K562 (cell line): ENCODE data around the gene SOX6.

Source experiments
- ESRRB ChIP-seq: fragments of 250-450 bp; sonication (Bioruptor Pico); IDR thresholded peaks from 2 replicates; pipeline ENCODE4 v1.5.0; 2020; ENCODE audit warnings: mild to moderate bottlenecking, moderate library complexity, borderline replicate concordance
- RCOR1 ChIP-seq, 2 experiments: IDR thresholded peaks; 2 replicates each; pipeline ENCODE4 v1.6.1; 2012; ENCODE audit warnings: low read depth in 2 of 2, low read length in 2 of 2, borderline replicate concordance in 1 of 2, improper control_type of control experiment in 1 of 2
- SIN3A ChIP-seq, 2 experiments: fragments of 150-350 bp in 1 of 2; IDR thresholded peaks; 2 replicates each; pipeline ENCODE4 v1.6.1; 2011 to 2016; ENCODE audit warnings: borderline replicate concordance in 2 of 2, low read depth in 2 of 2, low read length in 2 of 2, mild to moderate bottlenecking in 2 of 2, moderate library complexity in 2 of 2; ENCODE audit not compliant: control insufficient read depth in 1 of 2
- ZFPM2 ChIP-seq: fragments of 250-450 bp; sonication (Bioruptor Pico); IDR thresholded peaks from 2 replicates; pipeline ENCODE4 v1.5.1; 2022; ENCODE audit warnings: mild to moderate bottlenecking
- ZNF133 ChIP-seq: fragments of 250-450 bp; sonication (Bioruptor Pico); IDR thresholded peaks from 2 replicates; pipeline ENCODE4 v1.4.0; 2020; ENCODE audit warnings: mild to moderate bottlenecking
- ZNF551 ChIP-seq: fragments of 250-450 bp; sonication (Bioruptor Pico); IDR thresholded peaks from 2 replicates; pipeline ENCODE4 v1.5.0; 2021; ENCODE audit warnings: mild to moderate bottlenecking, moderate library complexity
- ZNF695 ChIP-seq: fragments of 450-650 bp; formaldehyde crosslinking; IDR thresholded peaks from 2 replicates; pipeline ENCODE4 v1.4.0; 2020; ENCODE audit warnings: mild to moderate bottlenecking, moderate library complexity
- TF ChIP-seq, protein P1 (sequence below), 3 experiments: fragments of 200-800 bp in 1 of 3; fragments of 250-450 bp in 1 of 3; fragments of 450-650 bp in 1 of 3; sonication (Bioruptor Pico) in 1 of 3; sonication (Bioruptor generic) in 1 of 3; formaldehyde crosslinking in 1 of 3; IDR thresholded peaks; 2 replicates each; pipeline versions ENCODE4 v1.6.1 to v1.8.0; 2016 to 2022; ENCODE audit warnings: mild to moderate bottlenecking in 2 of 3, missing genetic modification characterization in 2 of 3, missing compliant biosample characterization in 1 of 3, moderate library complexity in 1 of 3
- TF ChIP-seq, protein P2 (sequence below), 3 experiments: IDR thresholded peaks in 2 of 3; conservative IDR thresholded peaks in 1 of 3; 2 replicates each; pipeline ENCODE4 v1.5.1; 2011 to 2012; ENCODE audit warnings: low read length in 3 of 3, mild to moderate bottlenecking in 3 of 3, control low read depth in 2 of 3, improper control_type of control experiment in 1 of 3, inconsistent platforms in 1 of 3, low read depth in 1 of 3, mixed read lengths in 1 of 3, moderate library complexity in 1 of 3; ENCODE audit not compliant: insufficient read depth in 2 of 3

DNA sequence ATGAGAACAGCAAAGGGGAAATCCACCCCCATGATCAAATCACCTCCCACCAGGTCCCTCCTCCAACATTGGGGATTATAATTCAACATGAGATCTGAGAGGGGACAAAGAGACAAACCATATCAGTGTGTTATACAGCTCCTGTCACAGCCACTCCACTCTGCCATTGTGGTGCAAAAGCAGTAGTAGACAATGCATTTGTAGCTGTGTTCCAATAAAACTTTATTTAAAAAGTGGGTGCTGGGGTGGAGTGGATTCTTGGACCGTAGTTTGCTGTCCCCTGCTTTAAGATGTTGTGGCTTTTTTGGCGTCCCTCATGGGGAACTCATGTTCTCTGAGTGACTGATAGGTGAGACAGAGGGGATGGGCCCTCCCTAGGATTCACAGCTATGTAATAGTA, 399.1 kb downstream of the SOX6 start:
- TF ChIP-seq, protein P1, sequence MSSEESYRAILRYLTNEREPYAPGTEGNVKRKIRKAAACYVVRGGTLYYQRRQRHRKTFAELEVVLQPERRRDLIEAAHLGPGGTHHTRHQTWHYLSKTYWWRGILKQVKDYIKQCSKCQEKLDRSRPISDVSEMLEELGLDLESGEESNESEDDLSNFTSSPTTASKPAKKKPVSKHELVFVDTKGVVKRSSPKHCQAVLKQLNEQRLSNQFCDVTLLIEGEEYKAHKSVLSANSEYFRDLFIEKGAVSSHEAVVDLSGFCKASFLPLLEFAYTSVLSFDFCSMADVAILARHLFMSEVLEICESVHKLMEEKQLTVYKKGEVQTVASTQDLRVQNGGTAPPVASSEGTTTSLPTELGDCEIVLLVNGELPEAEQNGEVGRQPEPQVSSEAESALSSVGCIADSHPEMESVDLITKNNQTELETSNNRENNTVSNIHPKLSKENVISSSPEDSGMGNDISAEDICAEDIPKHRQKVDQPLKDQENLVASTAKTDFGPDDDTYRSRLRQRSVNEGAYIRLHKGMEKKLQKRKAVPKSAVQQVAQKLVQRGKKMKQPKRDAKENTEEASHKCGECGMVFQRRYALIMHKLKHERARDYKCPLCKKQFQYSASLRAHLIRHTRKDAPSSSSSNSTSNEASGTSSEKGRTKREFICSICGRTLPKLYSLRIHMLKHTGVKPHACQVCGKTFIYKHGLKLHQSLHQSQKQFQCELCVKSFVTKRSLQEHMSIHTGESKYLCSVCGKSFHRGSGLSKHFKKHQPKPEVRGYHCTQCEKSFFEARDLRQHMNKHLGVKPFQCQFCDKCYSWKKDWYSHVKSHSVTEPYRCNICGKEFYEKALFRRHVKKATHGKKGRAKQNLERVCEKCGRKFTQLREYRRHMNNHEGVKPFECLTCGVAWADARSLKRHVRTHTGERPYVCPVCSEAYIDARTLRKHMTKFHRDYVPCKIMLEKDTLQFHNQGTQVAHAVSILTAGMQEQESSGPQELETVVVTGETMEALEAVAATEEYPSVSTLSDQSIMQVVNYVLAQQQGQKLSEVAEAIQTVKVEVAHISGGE (CRISPR knock-in tag; IDR thresholded peaks at IDR 0.05): no peak
- no peak for TF ChIP-seq ZFPM2 (CRISPR knock-in tag)
- TF ChIP-seq ZNF133 (CRISPR knock-in tag): no peak
- TF ChIP-seq SIN3A (IDR thresholded peaks at IDR 0.05; ENCODE audit: borderline replicate concordance in 2 of 2, control insufficient read depth in 1 of 2, low read depth in 2 of 2, low read length in 2 of 2): no peak
- TF ChIP-seq ZNF695 (CRISPR knock-in tag): no peak
- TF ChIP-seq ESRRB: no peak
- TF ChIP-seq, protein P2, sequence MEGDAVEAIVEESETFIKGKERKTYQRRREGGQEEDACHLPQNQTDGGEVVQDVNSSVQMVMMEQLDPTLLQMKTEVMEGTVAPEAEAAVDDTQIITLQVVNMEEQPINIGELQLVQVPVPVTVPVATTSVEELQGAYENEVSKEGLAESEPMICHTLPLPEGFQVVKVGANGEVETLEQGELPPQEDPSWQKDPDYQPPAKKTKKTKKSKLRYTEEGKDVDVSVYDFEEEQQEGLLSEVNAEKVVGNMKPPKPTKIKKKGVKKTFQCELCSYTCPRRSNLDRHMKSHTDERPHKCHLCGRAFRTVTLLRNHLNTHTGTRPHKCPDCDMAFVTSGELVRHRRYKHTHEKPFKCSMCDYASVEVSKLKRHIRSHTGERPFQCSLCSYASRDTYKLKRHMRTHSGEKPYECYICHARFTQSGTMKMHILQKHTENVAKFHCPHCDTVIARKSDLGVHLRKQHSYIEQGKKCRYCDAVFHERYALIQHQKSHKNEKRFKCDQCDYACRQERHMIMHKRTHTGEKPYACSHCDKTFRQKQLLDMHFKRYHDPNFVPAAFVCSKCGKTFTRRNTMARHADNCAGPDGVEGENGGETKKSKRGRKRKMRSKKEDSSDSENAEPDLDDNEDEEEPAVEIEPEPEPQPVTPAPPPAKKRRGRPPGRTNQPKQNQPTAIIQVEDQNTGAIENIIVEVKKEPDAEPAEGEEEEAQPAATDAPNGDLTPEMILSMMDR (IDR thresholded peaks at IDR 0.05 in 2 of 3, conservative IDR thresholded peaks at IDR 0.05 in 1 of 3; ENCODE audit: insufficient read depth in 2 of 3, low read depth in 1 of 3, low read length in 3 of 3): no peak
- no peak for TF ChIP-seq ZNF551 (CRISPR knock-in tag)
- TF ChIP-seq RCOR1 (IDR thresholded peaks at IDR 0.05; ENCODE audit: borderline replicate concordance in 1 of 2, low read depth in 2 of 2, low read length in 2 of 2): no peak
